SK-N-SH treated with all-trans-retinoic acid at 6 μM for 48 hours (cell line): Measurements from ENCODE around the gene S100A14.

Experiments used
- ARNTL ChIP-seq: fragments of 450-650 bp; formaldehyde crosslinking; IDR thresholded peaks from 2 replicates; pipeline ENCODE4 v1.5.0; 2020; ENCODE audit warnings: low read depth, mild to moderate bottlenecking, moderate library complexity, borderline replicate concordance
- CREB5 ChIP-seq: fragments of 250-450 bp; sonication (Bioruptor Pico); IDR thresholded peaks from 2 replicates; pipeline ENCODE4 v1.5.1; 2020; ENCODE audit warnings: low read depth, mild to moderate bottlenecking, moderate library complexity
- CSDC2 ChIP-seq: fragments of 250-450 bp; sonication (Bioruptor Pico); IDR thresholded peaks from 2 replicates; pipeline ENCODE4 v1.5.0; 2020; ENCODE audit warnings: mild to moderate bottlenecking, moderate library complexity
- CSRNP3 ChIP-seq: fragments of 250-450 bp; sonication (Bioruptor Pico); IDR thresholded peaks from 2 replicates; pipeline ENCODE4 v1.5.1; 2021; ENCODE audit warnings: mild to moderate bottlenecking, moderate library complexity
- PATZ1 ChIP-seq: fragments of 250-450 bp; sonication (Bioruptor Pico); IDR thresholded peaks from 2 replicates; pipeline ENCODE4 v1.8.0; 2020; ENCODE audit warnings: mild to moderate bottlenecking, moderate library complexity, borderline replicate concordance
- PPARA ChIP-seq: fragments of 250-450 bp; sonication (Bioruptor Pico); IDR thresholded peaks from 2 replicates; pipeline ENCODE4 v1.5.0; 2020; ENCODE audit warnings: mild to moderate bottlenecking, borderline replicate concordance
- RARB ChIP-seq: fragments of 250-450 bp; sonication (Bioruptor Pico); IDR thresholded peaks from 2 replicates; pipeline ENCODE4 v1.8.0; 2021; ENCODE audit warnings: mild to moderate bottlenecking, moderate library complexity
- ZFP30 ChIP-seq: fragments of 450-650 bp; formaldehyde crosslinking; IDR thresholded peaks from 2 replicates; pipeline ENCODE4 v1.5.0; 2022; ENCODE audit warnings: mild to moderate bottlenecking, moderate library complexity

GRCh38 chr1:153573351-153573750, 42.8 kb downstream of the S100A14 start:
- TF ChIP-seq CSDC2 (no peak), ARNTL (CRISPR knock-in tag) (no peak), CREB5 (CRISPR knock-in tag) (no peak), PPARA (CRISPR knock-in tag) (no peak), PATZ1 (CRISPR knock-in tag) (no peak), ZFP30 (CRISPR knock-in tag) (no peak), RARB (no peak), CSRNP3 (no peak)
